Panc1 (cell line): ENCODE results near the gene PLA2G2C. TPM values are rescaled to one million over a fixed set of nuclear protein-coding genes. Genes with fewer than 3 reads are reported as not detected.

ENCODE experiments used
- ATAC-seq: fragments of 200-7000 bp; cut with Tn5 transposase; 2 replicates; pipeline ENCODE4 v1.9.1; 2020; ENCODE audit warnings: mild to moderate bottlenecking, moderate library complexity
- BruUV-seq: library from RNA; stranded (reverse); fragments of 400-500 nt; replicated peaks from 2 replicates; lab custom pipeline; 2021; lab: Mats Ljungman, UMichigan
- CTCF ChIA-PET: fragments of 300-600 bp; sonication (Branson Sonifier 250); formaldehyde crosslinking; loops from one replicate; lab custom pipeline; 2022; ENCODE audit warnings: antibody characterized with exemption; lab: Charles Lee
- POLR2A ChIA-PET: fragments of 300-600 bp; sonication (Branson Sonifier 250); formaldehyde crosslinking; loops from one replicate; lab custom pipeline; 2022; ENCODE audit warnings: antibody characterized with exemption; lab: Charles Lee
- DNase-seq: peaks from one replicate; pipeline ENCODE4 v3.0.0-alpha.2; 2010; ENCODE audit warnings: low read depth, low spot score
- H3K27ac ChIP-seq: 2 replicates; pipeline ENCODE4 v1.5.1; 2011; ENCODE audit warnings: mild to moderate bottlenecking, low read length, inconsistent platforms
- H3K27me3 ChIP-seq: fragments of 200-500 bp; sonication (Bioruptor generic); 2 replicates; pipeline ENCODE4 v1.6.0; 2014; ENCODE audit warnings: low read length, inconsistent platforms; ENCODE audit not compliant: control insufficient read depth, insufficient read depth
- H3K36me3 ChIP-seq: fragments of 200-500 bp; sonication (Bioruptor generic); 2 replicates; pipeline ENCODE4 v1.5.1; 2014; ENCODE audit warnings: inconsistent platforms, mild to moderate bottlenecking, low read length, moderate library complexity; ENCODE audit not compliant: control insufficient read depth, insufficient read depth
- H3K4me1 ChIP-seq: 2 replicates; pipeline ENCODE4 v1.5.1; 2011; ENCODE audit warnings: inconsistent platforms, mild to moderate bottlenecking, low read length, moderate library complexity; ENCODE audit not compliant: control insufficient read depth, insufficient read depth
- H3K4me3 ChIP-seq, 2 experiments: 2 replicates each; pipeline ENCODE4 v1.5.1; 2011 to 2012; ENCODE audit warnings: low read depth in 2 of 2, low read length in 2 of 2, mild to moderate bottlenecking in 2 of 2, inconsistent platforms in 1 of 2, moderate library complexity in 1 of 2
- H3K9me3 ChIP-seq: fragments of 200-500 bp; sonication (Bioruptor generic); 2 replicates; pipeline ENCODE4 v1.5.1; 2014; ENCODE audit warnings: low read depth, mild to moderate bottlenecking, inconsistent platforms, low read length, moderate library complexity; ENCODE audit not compliant: control insufficient read depth, insufficient read depth
- CTCF ChIP-seq: fragments of 450-650 bp; IDR thresholded peaks from 2 replicates; pipeline ENCODE4 v1.5.1; 2017; ENCODE audit warnings: mild to moderate bottlenecking
- POLR2AphosphoS5 ChIP-seq: IDR thresholded peaks from 2 replicates; pipeline ENCODE4 v1.6.1; 2012; ENCODE audit warnings: mild to moderate bottlenecking, low read depth, low read length, moderate library complexity
- REST ChIP-seq, 2 experiments: IDR thresholded peaks; 2 replicates each; pipeline ENCODE4 v1.6.1; 2011 to 2012; ENCODE audit warnings: low read depth in 2 of 2, control low read depth in 1 of 2, low read length in 1 of 2, mild to moderate bottlenecking in 1 of 2, moderate library complexity in 1 of 2; ENCODE audit not compliant: insufficient read depth in 1 of 2
- SIN3A ChIP-seq: IDR thresholded peaks from 2 replicates; pipeline ENCODE4 v1.6.1; 2012; ENCODE audit warnings: low read depth, mild to moderate bottlenecking, low read length, moderate library complexity, borderline replicate concordance; ENCODE audit not compliant: insufficient read depth
- TCF7L2 ChIP-seq: IDR thresholded peaks from 2 replicates; pipeline ENCODE4 v1.6.1; 2011; ENCODE audit warnings: mild to moderate bottlenecking, low read depth, low read length, inconsistent platforms
- in situ Hi-C: cut with HindIII; loops from 2 replicates; pipeline ENCODE4 v1.10.0; 2016; ENCODE audit warnings: low sequenced_read_pairs, low pct_unique_long_range_greater_than_20kb
- intact Hi-C: fragments of 100-400 bp; cut with micrococcal nuclease; formaldehyde crosslinking; loops from one replicate; pipeline ENCODE4 v1.10.0; 2022; ENCODE audit not compliant: unreplicated experiment
- total RNA-seq: library from RNA; stranded (reverse); gene quantifications from one replicate; pipeline ENCODE4 v1.2.1, GENCODE V29; 2021; ENCODE audit not compliant: unreplicated experiment

The PLA2G2C gene
- total RNA-seq, 1 experiment from 2014 or later = not detected

- Histone ChIP-seq H3K27me3 (peaks cover 18% of the 10 kb centered on the region), H3K9me3 (no peaks in the 10 kb centered on the region), H3K36me3 (no peaks in the 10 kb centered on the region; the same call in 1 of the 2 replicates), H3K27ac (no peak overlapping the region), H3K4me3 (no peak overlapping the region), H3K4me1 (peaks cover 6% of the 10 kb centered on the region; the same call in 1 of the 2 replicates)
- ChIA-PET CTCF (interaction anchor here (0.6 to 1.3 kb wide), 4 partner anchors 227 to 266 kb away, joined by 3 to 23 read pairs (median 8); no protein-coding TSS in a partner anchor), POLR2A (no interaction called here)
- in situ Hi-C loops = no loop called here
- intact Hi-C loops = loop anchor here (2.0 to 10.0 kb wide), 2 partner anchors 173 to 281 kb away; no protein-coding TSS in a partner anchor
- BruUV-seq = no TSS peak
- ATAC-seq (no peak), DNase-seq (no peak)
- TF ChIP-seq REST (IDR thresholded peaks at IDR 0.05; ENCODE audit: insufficient read depth in 1 of 2, low read depth in 2 of 2, low read length in 1 of 2) (no peak), TCF7L2 (no peak), POLR2AphosphoS5 (no peak), CTCF (no peak), SIN3A (no peak)
Observed at GRCh38 chr1:20212085-20212684, 25.9 kb upstream of the PLA2G2C start.

GRCh38 chr1:20211511-20211931 is 25.2 kb upstream of the PLA2G2C start:
- no peak overlapping the region for H3K4me3 ChIP-seq
- DNase-seq (no peak), ATAC-seq (peak; percentile 62; the same call in 1 of the 2 replicates)
- no TSS peak for BruUV-seq
- no peak for TF ChIP-seq REST (IDR thresholded peaks at IDR 0.05; ENCODE audit: insufficient read depth in 1 of 2, low read depth in 2 of 2, low read length in 1 of 2)
- no peak overlapping the region for H3K27ac ChIP-seq
- no peaks in the 10 kb centered on the region; the same call in 1 of the 2 replicates for H3K36me3 ChIP-seq
- no peaks in the 10 kb centered on the region for H3K9me3 ChIP-seq
- intact Hi-C loops (loop anchor here (10.0 kb wide), 1 partner anchor 173 kb away; no protein-coding TSS in a partner anchor), in situ Hi-C loops (no loop called here)
- peaks cover 18% of the 10 kb centered on the region for H3K27me3 ChIP-seq
- ChIA-PET CTCF (no interaction called here), POLR2A (no interaction called here)
- peaks cover 6% of the 10 kb centered on the region; the same call in 1 of the 2 replicates for H3K4me1 ChIP-seq
